Chondrocyte (in vitro differentiated cells): ENCODE results near the gene PPP1R18. TPM values are rescaled to one million over a fixed set of nuclear protein-coding genes. Genes with fewer than 3 reads are reported as not detected.

Experiments
- DNase-seq: peaks from one replicate; pipeline ENCODE4 v3.0.0; 2021; ENCODE audit warnings: mixed read lengths, low spot score
- H3K27ac Mint-ChIP-seq: one replicate; pipeline ENCODE4 v1.8.0; 2021; ENCODE audit warnings: mild to moderate bottlenecking, moderate library complexity, mixed read lengths; ENCODE audit not compliant: unreplicated experiment
- H3K27me3 Mint-ChIP-seq: 2 replicates; pipeline ENCODE4 v1.8.0; 2021; ENCODE audit warnings: low read depth, mixed read lengths
- H3K36me3 Mint-ChIP-seq: 2 replicates; pipeline ENCODE4 v1.8.0; 2021; ENCODE audit warnings: low read depth, mixed read lengths
- H3K4me1 Mint-ChIP-seq: 2 replicates; pipeline ENCODE4 v1.8.0; 2021; ENCODE audit warnings: low read depth, mild to moderate bottlenecking, mixed read lengths
- H3K4me3 Mint-ChIP-seq: one replicate; pipeline ENCODE4 v1.8.0; 2021; ENCODE audit warnings: mild to moderate bottlenecking, moderate library complexity, mixed read lengths; ENCODE audit not compliant: unreplicated experiment
- H3K9me3 Mint-ChIP-seq: 2 replicates; pipeline ENCODE4 v1.8.0; 2021; ENCODE audit warnings: low read depth, mixed read lengths
- total RNA-seq: library from RNA; stranded (reverse); gene quantifications from 3 replicates; pipeline ENCODE4 v1.2.1, GENCODE V29; 2021
- TF ChIP-seq, protein P1 (sequence below): fragments of 200-600 bp; sonication (generic); IDR thresholded peaks from 2 replicates; pipeline ENCODE4 v1.5.0; 2021; ENCODE audit warnings: antibody characterized with exemption, mild to moderate bottlenecking, moderate library complexity

Gene PPP1R18
- total RNA-seq, 1 donor from 2014 or later: 165 TPM

DNA sequence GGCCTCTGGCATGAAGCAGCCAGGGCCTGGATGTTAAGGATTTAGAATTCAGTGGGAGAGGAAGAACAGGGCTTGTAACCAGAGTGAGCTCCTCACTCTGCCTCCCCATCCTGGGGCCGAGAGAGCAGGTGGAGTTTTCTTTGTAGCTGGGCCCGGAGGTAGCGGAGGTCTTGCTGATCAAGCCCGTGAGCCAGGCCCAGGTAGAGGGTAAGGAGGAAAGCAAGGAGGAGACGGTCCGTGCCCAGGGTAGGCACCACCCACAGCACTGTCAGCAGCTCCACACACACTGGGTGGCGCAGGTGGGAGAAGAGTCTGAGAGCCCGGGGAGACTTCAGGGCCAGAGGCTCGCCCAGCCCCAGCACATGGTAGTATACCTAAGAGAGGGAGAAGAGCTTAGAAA lies 2.1 kb upstream of the PPP1R18 start:
- Mint-ChIP-seq H3K27me3 (no peaks in the 10 kb centered on the region), H3K27ac (peak overlapping the region; percentile 97), H3K36me3 (peaks cover 19% of the 10 kb centered on the region), H3K4me1 (peaks cover 51% of the 10 kb centered on the region), H3K9me3 (no peaks in the 10 kb centered on the region), H3K4me3 (peak overlapping the region; percentile 99)
- TF ChIP-seq, protein P1, sequence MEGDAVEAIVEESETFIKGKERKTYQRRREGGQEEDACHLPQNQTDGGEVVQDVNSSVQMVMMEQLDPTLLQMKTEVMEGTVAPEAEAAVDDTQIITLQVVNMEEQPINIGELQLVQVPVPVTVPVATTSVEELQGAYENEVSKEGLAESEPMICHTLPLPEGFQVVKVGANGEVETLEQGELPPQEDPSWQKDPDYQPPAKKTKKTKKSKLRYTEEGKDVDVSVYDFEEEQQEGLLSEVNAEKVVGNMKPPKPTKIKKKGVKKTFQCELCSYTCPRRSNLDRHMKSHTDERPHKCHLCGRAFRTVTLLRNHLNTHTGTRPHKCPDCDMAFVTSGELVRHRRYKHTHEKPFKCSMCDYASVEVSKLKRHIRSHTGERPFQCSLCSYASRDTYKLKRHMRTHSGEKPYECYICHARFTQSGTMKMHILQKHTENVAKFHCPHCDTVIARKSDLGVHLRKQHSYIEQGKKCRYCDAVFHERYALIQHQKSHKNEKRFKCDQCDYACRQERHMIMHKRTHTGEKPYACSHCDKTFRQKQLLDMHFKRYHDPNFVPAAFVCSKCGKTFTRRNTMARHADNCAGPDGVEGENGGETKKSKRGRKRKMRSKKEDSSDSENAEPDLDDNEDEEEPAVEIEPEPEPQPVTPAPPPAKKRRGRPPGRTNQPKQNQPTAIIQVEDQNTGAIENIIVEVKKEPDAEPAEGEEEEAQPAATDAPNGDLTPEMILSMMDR: no peak
- DNase-seq: no peak

DNA sequence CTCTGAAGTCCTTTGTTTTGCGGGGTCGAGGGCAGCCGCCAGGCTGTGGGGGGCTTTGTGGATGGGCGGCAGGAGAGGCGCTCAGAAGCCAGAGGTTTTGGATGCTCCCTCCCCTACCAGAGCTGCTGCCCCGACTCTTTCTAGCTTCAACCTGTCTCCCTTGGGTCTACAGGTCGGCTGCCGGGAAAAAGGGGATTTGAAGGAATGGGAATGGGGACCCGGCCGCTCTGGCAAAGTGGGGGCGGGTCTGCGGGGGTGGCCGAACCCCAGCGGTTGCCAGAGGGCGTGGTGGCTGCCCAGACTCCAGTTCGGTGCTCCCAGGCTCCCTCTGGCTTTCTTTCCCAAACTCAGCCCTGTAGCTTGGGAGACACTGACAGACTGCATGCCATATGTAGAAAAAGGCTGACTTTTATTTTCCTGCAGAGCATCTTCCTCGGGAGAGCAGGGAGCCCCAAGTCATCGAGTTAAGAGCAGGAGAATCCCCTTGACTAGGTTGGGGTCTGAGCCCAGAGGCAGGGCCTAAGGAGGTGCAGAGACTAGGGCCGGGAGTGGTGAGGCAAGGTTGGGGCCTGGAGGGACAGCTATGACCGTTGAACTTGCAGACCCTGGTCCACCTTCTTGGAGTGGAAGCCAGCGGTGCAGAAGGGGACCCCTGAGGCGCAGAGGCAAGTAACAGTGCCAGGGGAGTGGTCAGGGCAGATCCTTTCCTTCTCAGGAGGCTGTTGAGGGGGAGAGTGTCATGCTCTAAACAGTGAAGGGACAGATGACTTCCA lies 1.4 kb upstream of the PPP1R18 start:
- peaks cover 22% of the 10 kb centered on the region for H3K36me3 Mint-ChIP-seq
- H3K9me3 Mint-ChIP-seq: no peaks in the 10 kb centered on the region
- H3K4me3 Mint-ChIP-seq: peak overlapping the region; percentile 99
- no peaks in the 10 kb centered on the region for H3K27me3 Mint-ChIP-seq
- no peak for DNase-seq
- peak overlapping the region; percentile 97 for H3K27ac Mint-ChIP-seq
- TF ChIP-seq, protein P1: peak; percentile 68
- peaks cover 54% of the 10 kb centered on the region for H3K4me1 Mint-ChIP-seq

DNA sequence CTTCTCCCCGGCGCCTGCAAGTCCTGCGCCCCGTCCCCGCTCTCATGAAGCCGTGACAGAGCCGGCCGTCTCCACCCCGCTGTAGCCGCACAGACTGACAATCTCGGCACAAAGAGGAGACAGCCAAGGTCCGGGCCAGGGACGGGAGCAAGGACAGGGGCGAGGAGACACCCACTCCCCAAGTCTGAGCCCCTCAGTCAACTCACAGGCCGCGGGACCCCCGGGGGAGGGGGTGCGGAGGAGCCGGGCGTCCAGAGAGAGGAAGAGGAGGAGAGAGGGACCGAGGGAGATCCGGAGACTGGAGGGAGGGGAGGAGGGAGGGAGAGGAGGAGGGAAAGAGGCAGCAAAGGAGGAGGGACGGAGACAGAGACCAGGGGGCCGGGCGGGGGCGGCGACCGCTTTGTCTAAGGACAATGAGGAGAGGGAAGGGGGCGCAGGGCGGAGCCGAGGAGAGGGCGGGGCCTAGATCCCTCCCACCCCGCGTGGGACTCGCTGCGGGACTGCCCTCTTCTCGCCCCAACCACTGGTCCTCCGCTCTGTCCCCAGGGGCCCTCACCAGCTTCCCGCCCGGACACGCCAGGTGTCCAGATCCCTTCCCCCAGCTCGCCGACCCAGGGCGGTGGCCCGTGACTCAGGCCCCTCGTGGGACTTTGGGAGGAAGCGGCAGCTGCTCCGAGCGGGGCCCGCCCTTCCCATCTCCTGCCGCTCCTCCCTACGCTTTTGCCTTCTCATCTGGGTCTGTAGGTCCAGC lies 638 bp upstream of the PPP1R18 start:
- no peaks in the 10 kb centered on the region for H3K27me3 Mint-ChIP-seq
- peak; percentile 99 for DNase-seq
- H3K4me3 Mint-ChIP-seq: peak overlapping the region; percentile 99
- no peaks in the 10 kb centered on the region for H3K9me3 Mint-ChIP-seq
- H3K4me1 Mint-ChIP-seq: peaks cover 61% of the 10 kb centered on the region
- peaks cover 26% of the 10 kb centered on the region for H3K36me3 Mint-ChIP-seq
- TF ChIP-seq, protein P1: no peak
- H3K27ac Mint-ChIP-seq: peak overlapping the region; percentile 97

DNA sequence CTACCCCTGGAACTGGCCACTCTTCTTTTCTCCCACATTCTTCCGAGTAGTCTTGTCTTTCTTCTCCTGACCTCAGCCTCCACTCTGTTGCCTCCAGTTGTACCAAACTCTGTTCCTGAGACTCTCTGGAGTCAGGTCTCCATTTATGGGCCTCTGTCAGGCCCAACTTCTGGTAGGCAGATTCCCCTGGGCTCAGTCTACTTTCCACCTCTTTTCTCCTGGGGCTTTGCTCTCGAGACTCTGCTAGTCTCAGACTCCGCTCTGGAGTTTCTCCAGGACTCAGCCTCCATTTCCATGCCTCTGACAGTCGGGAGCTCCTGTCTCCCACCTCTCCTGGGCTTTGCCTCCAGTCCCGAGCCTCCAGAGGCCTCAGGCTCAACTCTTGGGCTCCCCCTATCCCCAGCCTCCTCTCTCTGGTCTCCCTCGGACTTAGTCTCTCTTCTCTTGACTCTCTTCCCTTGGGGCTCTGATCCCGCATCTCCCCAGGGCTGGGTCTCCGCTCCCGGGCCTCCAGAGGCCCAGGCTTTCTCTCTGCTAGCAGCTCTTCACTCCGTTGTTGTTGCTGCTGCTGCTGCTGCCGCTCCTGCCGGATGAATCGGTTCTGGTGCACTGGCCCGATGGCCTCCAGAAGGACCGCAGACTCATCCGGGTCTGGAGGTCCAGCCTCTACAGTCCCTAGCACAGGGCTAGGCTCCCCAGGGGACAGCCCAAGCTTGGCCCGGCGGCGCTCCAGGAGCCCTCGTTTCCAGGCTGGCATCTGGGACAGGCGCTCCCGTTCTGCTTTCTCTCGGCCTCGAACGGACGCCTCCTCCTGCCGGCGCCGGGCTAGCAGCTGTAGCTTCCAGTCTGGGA lies 1.1 kb downstream of the PPP1R18 start:
- Mint-ChIP-seq H3K36me3 (peaks cover 31% of the 10 kb centered on the region), H3K9me3 (no peaks in the 10 kb centered on the region), H3K4me1 (peaks cover 66% of the 10 kb centered on the region), H3K27ac (peak overlapping the region; percentile 97), H3K27me3 (no peaks in the 10 kb centered on the region), H3K4me3 (peak overlapping the region; percentile 99)
- TF ChIP-seq, protein P1: peak; percentile 51
- no peak for DNase-seq
